Smooth muscle cell (in vitro differentiated cells): ENCODE results near the gene ZBTB7C. TPM values are rescaled to one million over a fixed set of nuclear protein-coding genes. Genes with fewer than 3 reads are reported as not detected.

Source experiments
- DNase-seq: peaks from one replicate; lab custom pipeline; 2025; ENCODE audit not compliant: unreplicated experiment; lab: John Stamatoyannopoulos, UW
- H2AFZ ChIP-seq: fragments of 200-600 bp; sonication (generic); 2 replicates; pipeline ENCODE4 v1.6.0; 2016; ENCODE audit warnings: antibody characterized with exemption, low read depth, mild to moderate bottlenecking
- H3F3A ChIP-seq: fragments of 200-600 bp; sonication (generic); 2 replicates; pipeline ENCODE4 v1.6.0; 2017; ENCODE audit warnings: antibody characterized with exemption, low read depth
- H3K27ac ChIP-seq: fragments of 200-600 bp; sonication (generic); 2 replicates; pipeline ENCODE4 v1.5.1; 2016; ENCODE audit warnings: low read depth, mild to moderate bottlenecking
- H3K27me3 ChIP-seq: fragments of 200-600 bp; sonication (generic); 2 replicates; pipeline ENCODE4 v1.6.1; 2016; ENCODE audit warnings: low read depth, mild to moderate bottlenecking
- H3K36me3 ChIP-seq: fragments of 200-600 bp; sonication (generic); 2 replicates; pipeline ENCODE4 v1.5.1; 2016; ENCODE audit warnings: low read depth
- H3K4me1 ChIP-seq: fragments of 200-600 bp; sonication (generic); 2 replicates; pipeline ENCODE4 v1.5.1; 2016; ENCODE audit warnings: low read depth
- H3K4me2 ChIP-seq: fragments of 200-600 bp; sonication (generic); 2 replicates; pipeline ENCODE4 v1.6.0; 2016; ENCODE audit warnings: mild to moderate bottlenecking
- H3K4me3 ChIP-seq: fragments of 200-600 bp; sonication (generic); 2 replicates; pipeline ENCODE4 v1.5.1; 2016; ENCODE audit warnings: mild to moderate bottlenecking
- H3K79me2 ChIP-seq: fragments of 200-600 bp; sonication (generic); 2 replicates; pipeline ENCODE4 v1.6.0; 2016; ENCODE audit warnings: low read depth, mild to moderate bottlenecking
- H3K9ac ChIP-seq: fragments of 200-600 bp; sonication (generic); 2 replicates; pipeline ENCODE4 v1.6.0; 2016; ENCODE audit warnings: low read depth
- H3K9me3 ChIP-seq: fragments of 200-600 bp; sonication (generic); replicated peaks from 2 replicates; pipeline ENCODE4 v1.5.1; 2016; ENCODE audit warnings: low read depth
- H4K20me1 ChIP-seq: fragments of 200-600 bp; sonication (generic); 2 replicates; pipeline ENCODE4 v1.6.0; 2016; ENCODE audit warnings: low read depth
- whole genome bisulfite sequencing: methylation state at CpG from one replicate; pipeline ENCODE4 v1.1.7; 2016; ENCODE audit warnings: low lambda C conversion rate; 5-methylcytosine and 5-hydroxymethylcytosine counted together
- polyA plus RNA-seq: library from polyadenylated mRNA; unstranded; fragments of >200 nt; fragmentation: Nextera tagmentation; extraction: Ambion mirVana; gene quantifications from 2 replicates; pipeline ENCODE4 v1.2.1, GENCODE V29; 2016
- total RNA-seq: library from RNA; depleted of rRNA; stranded (reverse); fragments of >200 nt; gene quantifications from 2 replicates; pipeline ENCODE4 v1.2.3, GENCODE V29; 2014
- TF ChIP-seq, protein P1 (sequence below): fragments of 200-600 bp; sonication (generic); IDR thresholded peaks from 2 replicates; pipeline ENCODE4 v1.5.1; 2017; ENCODE audit warnings: borderline replicate concordance, mild to moderate bottlenecking, antibody characterized with exemption; ENCODE audit not compliant: insufficient read depth, poor library complexity, severe bottlenecking

The ZBTB7C gene
- total and polyA plus RNA-seq, 2 experiments from 2014 or later, result 0.48 to 0.63 TPM

DNA sequence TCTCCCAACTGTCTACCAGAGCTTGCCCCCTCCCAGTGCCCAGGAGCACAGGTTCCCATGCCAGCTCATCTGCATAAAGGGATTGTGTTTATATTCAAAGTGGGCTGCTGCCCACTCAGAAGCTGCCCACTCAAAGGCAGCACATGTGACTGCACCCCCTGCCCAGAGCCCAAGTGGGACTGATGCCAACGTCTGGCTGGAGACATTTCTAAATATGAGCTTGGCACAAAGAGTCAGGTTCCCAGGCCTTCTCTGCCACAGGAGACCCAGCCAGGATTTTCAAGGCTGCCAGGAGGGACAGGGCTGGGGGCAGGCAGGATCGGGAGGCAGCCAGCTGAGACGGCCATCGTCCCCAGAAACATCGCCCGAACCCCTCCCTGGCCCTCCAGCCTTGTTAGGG, 67.1 kb downstream of the ZBTB7C start:
- TF ChIP-seq, protein P1, sequence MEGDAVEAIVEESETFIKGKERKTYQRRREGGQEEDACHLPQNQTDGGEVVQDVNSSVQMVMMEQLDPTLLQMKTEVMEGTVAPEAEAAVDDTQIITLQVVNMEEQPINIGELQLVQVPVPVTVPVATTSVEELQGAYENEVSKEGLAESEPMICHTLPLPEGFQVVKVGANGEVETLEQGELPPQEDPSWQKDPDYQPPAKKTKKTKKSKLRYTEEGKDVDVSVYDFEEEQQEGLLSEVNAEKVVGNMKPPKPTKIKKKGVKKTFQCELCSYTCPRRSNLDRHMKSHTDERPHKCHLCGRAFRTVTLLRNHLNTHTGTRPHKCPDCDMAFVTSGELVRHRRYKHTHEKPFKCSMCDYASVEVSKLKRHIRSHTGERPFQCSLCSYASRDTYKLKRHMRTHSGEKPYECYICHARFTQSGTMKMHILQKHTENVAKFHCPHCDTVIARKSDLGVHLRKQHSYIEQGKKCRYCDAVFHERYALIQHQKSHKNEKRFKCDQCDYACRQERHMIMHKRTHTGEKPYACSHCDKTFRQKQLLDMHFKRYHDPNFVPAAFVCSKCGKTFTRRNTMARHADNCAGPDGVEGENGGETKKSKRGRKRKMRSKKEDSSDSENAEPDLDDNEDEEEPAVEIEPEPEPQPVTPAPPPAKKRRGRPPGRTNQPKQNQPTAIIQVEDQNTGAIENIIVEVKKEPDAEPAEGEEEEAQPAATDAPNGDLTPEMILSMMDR, result no peak
- WGBS, result 94% methylated on average over 6 of the region's 6 CpGs
- Histone ChIP-seq H3K9me3 (no peaks in the 10 kb centered on the region), H3K9ac (no peak overlapping the region), H3K27me3 (no peaks in the 10 kb centered on the region), H2AFZ (no peak overlapping the region), H3K79me2 (no peaks in the 10 kb centered on the region), H3F3A (no peaks in the 10 kb centered on the region), H3K4me3 (no peak overlapping the region), H3K4me1 (peaks cover 9% of the 10 kb centered on the region), H3K4me2 (no peak overlapping the region), H3K36me3 (no peaks in the 10 kb centered on the region), H4K20me1 (no peaks in the 10 kb centered on the region), H3K27ac (no peak overlapping the region)
- no peak for DNase-seq

DNA sequence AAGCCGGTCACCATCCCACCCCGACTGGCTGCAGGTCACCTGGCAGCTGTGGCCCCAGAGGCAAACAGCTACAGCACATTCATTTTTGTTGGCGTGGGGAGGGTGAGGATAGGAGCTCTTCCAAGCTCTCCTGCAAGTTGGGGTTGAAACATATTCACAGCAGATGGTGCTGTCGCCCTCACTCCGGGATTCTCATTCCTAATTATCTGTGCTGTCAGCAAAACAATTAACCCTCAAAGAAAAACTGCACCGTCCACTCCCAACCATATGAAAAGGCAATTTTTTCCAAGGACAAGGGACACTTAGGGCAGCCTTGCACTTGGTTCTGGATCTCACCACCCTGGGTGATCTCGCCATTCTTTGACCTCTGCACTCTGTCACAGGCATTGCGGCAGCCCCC, 68.6 kb downstream of the ZBTB7C start:
- Histone ChIP-seq H2AFZ (no peak overlapping the region), H3K4me3 (no peak overlapping the region), H3F3A (no peaks in the 10 kb centered on the region), H3K4me1 (peaks cover 9% of the 10 kb centered on the region), H4K20me1 (no peaks in the 10 kb centered on the region), H3K4me2 (no peak overlapping the region), H3K27ac (no peak overlapping the region), H3K9ac (no peak overlapping the region), H3K9me3 (no peaks in the 10 kb centered on the region), H3K79me2 (no peaks in the 10 kb centered on the region), H3K27me3 (no peaks in the 10 kb centered on the region), H3K36me3 (no peaks in the 10 kb centered on the region)
- TF ChIP-seq, protein P1, result no peak
- no peak for DNase-seq
- WGBS, result 77% methylated on average over 8 of the region's 8 CpGs

DNA sequence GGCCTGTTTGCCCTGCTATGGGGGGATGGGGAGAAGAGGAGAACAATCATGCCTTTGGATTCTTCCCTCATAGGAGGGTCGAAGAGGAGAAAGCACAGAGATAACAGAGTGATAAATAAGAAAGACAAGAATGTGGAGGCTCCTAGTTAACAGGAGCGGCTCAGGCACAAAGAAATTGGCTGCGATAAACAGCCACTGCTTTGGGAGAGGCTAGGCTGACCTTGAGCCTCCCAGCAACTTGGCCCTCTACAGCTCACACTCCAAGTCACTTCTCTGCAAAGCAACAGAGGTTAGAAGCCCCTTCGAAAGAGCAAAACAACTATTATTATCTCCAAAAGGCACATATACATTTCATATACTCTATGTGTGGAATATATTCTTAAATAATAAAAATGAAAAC, 69.5 kb downstream of the ZBTB7C start:
- no peak overlapping the region for H3K4me3 ChIP-seq
- DNase-seq, result no peak
- no peak overlapping the region for H3K4me2 ChIP-seq
- no peaks in the 10 kb centered on the region for H3K79me2 ChIP-seq
- no peaks in the 10 kb centered on the region for H3F3A ChIP-seq
- H2AFZ ChIP-seq, result no peak overlapping the region
- no peak overlapping the region for H3K27ac ChIP-seq
- H3K36me3 ChIP-seq, result no peaks in the 10 kb centered on the region
- no peak overlapping the region for H3K9ac ChIP-seq
- TF ChIP-seq, protein P1, result no peak
- H3K4me1 ChIP-seq, result peaks cover 9% of the 10 kb centered on the region
- no peaks in the 10 kb centered on the region for H3K9me3 ChIP-seq
- no peaks in the 10 kb centered on the region for H4K20me1 ChIP-seq
- 57% methylated on average over 4 of the region's 4 CpGs for WGBS
- no peaks in the 10 kb centered on the region for H3K27me3 ChIP-seq

DNA sequence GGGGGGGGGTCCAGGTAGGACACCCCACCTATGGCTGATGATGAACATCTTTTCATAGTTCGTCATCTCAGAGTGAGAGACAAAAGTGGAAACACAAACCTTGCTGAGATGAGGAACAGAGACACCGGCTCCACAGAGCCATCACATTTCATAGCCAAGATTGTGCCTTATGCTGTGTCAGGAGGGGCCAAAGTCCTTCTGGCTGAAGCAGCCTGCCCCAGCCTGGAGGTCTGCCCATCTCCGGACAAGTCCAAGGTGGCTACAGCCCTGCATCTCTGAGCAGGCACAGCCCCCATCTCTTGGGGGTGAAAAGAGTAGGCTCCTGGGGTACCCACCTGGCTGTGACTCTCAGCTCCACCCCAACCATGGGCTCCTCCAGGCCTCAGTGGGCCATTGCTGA, 70.3 kb downstream of the ZBTB7C start:
- Histone ChIP-seq H4K20me1 (no peaks in the 10 kb centered on the region), H3K27ac (no peak overlapping the region), H3K36me3 (no peaks in the 10 kb centered on the region), H3K4me3 (no peak overlapping the region), H3K79me2 (no peaks in the 10 kb centered on the region), H3K9me3 (no peaks in the 10 kb centered on the region), H3F3A (no peaks in the 10 kb centered on the region), H3K4me2 (no peak overlapping the region), H2AFZ (no peak overlapping the region), H3K27me3 (no peaks in the 10 kb centered on the region), H3K4me1 (peaks cover 9% of the 10 kb centered on the region), H3K9ac (no peak overlapping the region)
- TF ChIP-seq, protein P1, result no peak
- DNase-seq, result no peak
- WGBS, result 100% methylated on average over 3 of the region's 3 CpGs
